Stimulated activated CD8-positive, alpha-beta memory T cell treated with anti-CD3 and anti-CD28 coated beads, Interleukin-12 subunit alpha, Interleukin-12 subunit beta, amount 100 ng/mL, for 24 hours (primary cell): ENCODE data around the gene PPP1R37.
"Not testable (repeated sequence)": the region's sequence is repeated elsewhere in the genome, so short reads cannot be mapped to it uniquely, and the experiment has no call there.

ENCODE experiments used
- DNase-seq: peaks from one replicate; pipeline ENCODE4 v3.0.0-alpha.2; 2020; ENCODE audit errors: extremely low read depth

Gene PPP1R37

GRCh38 chr19:45114116-45114515 lies 21.1 kb downstream of the PPP1R37 start:
- no peak for DNase-seq

- no peak for DNase-seq
Observed at GRCh38 chr19:45115809-45116615, 23.0 kb downstream of the PPP1R37 start.

GRCh38 chr19:45117167-45117594 lies 24.2 kb downstream of the PPP1R37 start:
- DNase-seq, result no peak

- DNase-seq, result no peak
Observed at GRCh38 chr19:45117671-45118070, 24.7 kb downstream of the PPP1R37 start.

GRCh38 chr19:45118106-45118505 lies 25.1 kb downstream of the PPP1R37 start:
- no peak for DNase-seq

- not testable (repeated sequence) for DNase-seq
Observed at GRCh38 chr19:45118591-45119355, 25.8 kb downstream of the PPP1R37 start.

- DNase-seq, result no peak
Observed at GRCh38 chr19:45119582-45119981, 26.6 kb downstream of the PPP1R37 start.

- DNase-seq, result no peak
Observed at GRCh38 chr19:45121827-45122345, 28.9 kb downstream of the PPP1R37 start.

GRCh38 chr19:45122832-45123231 lies 29.9 kb downstream of the PPP1R37 start:
- DNase-seq, result no peak

- no peak for DNase-seq
Observed at GRCh38 chr19:45123440-45123850, 30.5 kb downstream of the PPP1R37 start.

GRCh38 chr19:45124021-45124420 lies 31.0 kb downstream of the PPP1R37 start:
- DNase-seq, result no peak

GRCh38 chr19:45125360-45125759 lies 32.4 kb downstream of the PPP1R37 start:
- no peak for DNase-seq

- DNase-seq, result peak; percentile 30
Observed at GRCh38 chr19:45125975-45126493, 33.1 kb downstream of the PPP1R37 start.

GRCh38 chr19:45126654-45127053 lies 33.7 kb downstream of the PPP1R37 start:
- DNase-seq, result no peak

GRCh38 chr19:45128146-45128545 lies 35.2 kb downstream of the PPP1R37 start:
- no peak for DNase-seq

- DNase-seq, result no peak
Observed at GRCh38 chr19:45128806-45129205, 35.8 kb downstream of the PPP1R37 start.

- no peak for DNase-seq
Observed at GRCh38 chr19:45130236-45130635, 37.3 kb downstream of the PPP1R37 start.

GRCh38 chr19:45130888-45131615 lies 38.1 kb downstream of the PPP1R37 start:
- no peak for DNase-seq

GRCh38 chr19:45133661-45134060 lies 40.7 kb downstream of the PPP1R37 start:
- no peak for DNase-seq

GRCh38 chr19:45135176-45135885 lies 42.4 kb downstream of the PPP1R37 start:
- no peak for DNase-seq

GRCh38 chr19:45136507-45137178 lies 43.7 kb downstream of the PPP1R37 start:
- DNase-seq, result no peak
